Measurements from ENCODE around the gene XPO5.

DNA sequence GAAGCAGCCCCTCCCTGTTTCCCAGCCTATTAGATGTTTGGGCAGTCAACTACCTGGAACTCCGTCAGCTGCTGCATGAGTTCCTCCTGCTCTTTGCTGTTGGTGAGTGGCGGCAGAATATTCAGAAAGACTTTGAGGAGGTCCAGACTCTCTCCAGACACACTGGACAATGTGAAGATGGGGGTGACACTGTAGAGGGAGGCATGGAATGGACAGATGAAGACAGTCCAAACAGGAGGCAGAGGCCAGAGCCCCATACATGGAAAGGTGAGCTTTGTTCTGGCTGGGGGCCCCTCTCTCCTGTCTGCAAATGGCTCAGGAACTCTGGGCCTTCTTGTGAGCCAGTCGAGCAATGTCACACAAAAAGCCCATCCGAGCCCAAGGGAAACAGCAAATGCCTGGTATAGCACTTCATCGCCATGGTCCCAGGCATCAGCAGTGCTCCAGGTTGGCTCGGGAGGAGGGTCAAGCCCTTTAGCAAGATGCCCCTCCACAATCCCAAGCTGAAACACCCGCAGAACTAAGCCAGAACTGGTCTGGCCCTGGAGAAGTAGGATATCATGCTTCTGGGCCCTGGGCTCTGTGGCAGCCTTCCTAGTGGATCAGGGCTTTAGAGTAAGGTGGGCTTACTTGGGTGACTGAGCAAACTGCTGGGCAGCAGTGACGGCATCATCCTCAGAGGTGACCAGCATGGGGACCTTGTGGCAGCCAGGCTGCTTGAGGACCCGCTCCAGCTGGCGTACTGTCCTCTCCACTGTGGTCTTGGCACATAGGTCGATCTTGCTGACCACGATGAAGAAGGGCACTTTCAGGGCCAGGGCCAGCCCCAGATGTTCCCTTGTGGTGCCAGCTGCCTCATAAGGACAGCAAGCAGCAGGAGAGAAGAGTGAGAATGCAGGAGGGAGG lies 48.3 kb upstream of the XPO5 start:
- TF ChIP-seq, protein P1, sequence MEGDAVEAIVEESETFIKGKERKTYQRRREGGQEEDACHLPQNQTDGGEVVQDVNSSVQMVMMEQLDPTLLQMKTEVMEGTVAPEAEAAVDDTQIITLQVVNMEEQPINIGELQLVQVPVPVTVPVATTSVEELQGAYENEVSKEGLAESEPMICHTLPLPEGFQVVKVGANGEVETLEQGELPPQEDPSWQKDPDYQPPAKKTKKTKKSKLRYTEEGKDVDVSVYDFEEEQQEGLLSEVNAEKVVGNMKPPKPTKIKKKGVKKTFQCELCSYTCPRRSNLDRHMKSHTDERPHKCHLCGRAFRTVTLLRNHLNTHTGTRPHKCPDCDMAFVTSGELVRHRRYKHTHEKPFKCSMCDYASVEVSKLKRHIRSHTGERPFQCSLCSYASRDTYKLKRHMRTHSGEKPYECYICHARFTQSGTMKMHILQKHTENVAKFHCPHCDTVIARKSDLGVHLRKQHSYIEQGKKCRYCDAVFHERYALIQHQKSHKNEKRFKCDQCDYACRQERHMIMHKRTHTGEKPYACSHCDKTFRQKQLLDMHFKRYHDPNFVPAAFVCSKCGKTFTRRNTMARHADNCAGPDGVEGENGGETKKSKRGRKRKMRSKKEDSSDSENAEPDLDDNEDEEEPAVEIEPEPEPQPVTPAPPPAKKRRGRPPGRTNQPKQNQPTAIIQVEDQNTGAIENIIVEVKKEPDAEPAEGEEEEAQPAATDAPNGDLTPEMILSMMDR (conservative IDR thresholded peaks at IDR 0.05; ENCODE audit: low read depth, low read length): no peak
- no peak for TF ChIP-seq POLR2A (IDR thresholded peaks at IDR 0.05; ENCODE audit: low read depth, low read length)
